PFSK-1 (cell line): Measurements from ENCODE around the gene IL18BP.

Experiments
- POLR2AphosphoS5 ChIP-seq: IDR thresholded peaks from 2 replicates; pipeline ENCODE4 v1.6.1; 2012; ENCODE audit warnings: low read depth, mild to moderate bottlenecking, control low read depth, low read length, moderate library complexity
- TF ChIP-seq, protein P1 (sequence below), 2 experiments: IDR thresholded peaks; 2 replicates each; pipeline versions ENCODE4 v1.6.1 to v1.8.0; 2011 to 2012; ENCODE audit warnings: low read depth in 2 of 2, low read length in 2 of 2, control low read depth in 1 of 2, inconsistent platforms in 1 of 2, mild to moderate bottlenecking in 1 of 2, moderate library complexity in 1 of 2; ENCODE audit not compliant: insufficient read depth in 1 of 2

DNA sequence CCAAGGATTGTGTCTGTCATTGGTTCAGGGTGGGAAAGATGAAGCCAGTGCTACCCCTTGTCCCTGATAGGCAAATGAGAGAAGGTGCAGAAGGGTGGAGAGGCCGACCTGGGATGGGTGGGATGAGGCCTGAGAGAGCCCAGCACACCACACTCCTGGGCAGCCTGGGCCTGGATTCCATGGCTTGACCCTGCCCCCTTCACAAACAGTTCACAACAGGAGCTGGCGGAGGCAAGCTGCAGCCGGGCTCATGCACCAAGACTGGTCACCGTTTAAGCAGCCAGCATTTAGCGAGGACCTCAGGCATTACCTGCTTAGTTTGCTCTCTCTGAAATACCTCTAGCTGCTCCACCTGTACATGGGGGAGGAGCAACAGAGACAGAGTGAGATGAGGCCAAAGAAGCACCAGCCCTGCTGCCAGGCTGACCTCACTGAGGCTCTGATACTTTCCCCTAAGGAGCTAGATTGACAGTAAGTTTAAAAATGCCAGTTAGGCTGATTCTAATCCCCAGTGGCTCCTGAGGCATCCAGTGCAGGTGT, 13.5 kb downstream of the IL18BP start:
- TF ChIP-seq, protein P1, sequence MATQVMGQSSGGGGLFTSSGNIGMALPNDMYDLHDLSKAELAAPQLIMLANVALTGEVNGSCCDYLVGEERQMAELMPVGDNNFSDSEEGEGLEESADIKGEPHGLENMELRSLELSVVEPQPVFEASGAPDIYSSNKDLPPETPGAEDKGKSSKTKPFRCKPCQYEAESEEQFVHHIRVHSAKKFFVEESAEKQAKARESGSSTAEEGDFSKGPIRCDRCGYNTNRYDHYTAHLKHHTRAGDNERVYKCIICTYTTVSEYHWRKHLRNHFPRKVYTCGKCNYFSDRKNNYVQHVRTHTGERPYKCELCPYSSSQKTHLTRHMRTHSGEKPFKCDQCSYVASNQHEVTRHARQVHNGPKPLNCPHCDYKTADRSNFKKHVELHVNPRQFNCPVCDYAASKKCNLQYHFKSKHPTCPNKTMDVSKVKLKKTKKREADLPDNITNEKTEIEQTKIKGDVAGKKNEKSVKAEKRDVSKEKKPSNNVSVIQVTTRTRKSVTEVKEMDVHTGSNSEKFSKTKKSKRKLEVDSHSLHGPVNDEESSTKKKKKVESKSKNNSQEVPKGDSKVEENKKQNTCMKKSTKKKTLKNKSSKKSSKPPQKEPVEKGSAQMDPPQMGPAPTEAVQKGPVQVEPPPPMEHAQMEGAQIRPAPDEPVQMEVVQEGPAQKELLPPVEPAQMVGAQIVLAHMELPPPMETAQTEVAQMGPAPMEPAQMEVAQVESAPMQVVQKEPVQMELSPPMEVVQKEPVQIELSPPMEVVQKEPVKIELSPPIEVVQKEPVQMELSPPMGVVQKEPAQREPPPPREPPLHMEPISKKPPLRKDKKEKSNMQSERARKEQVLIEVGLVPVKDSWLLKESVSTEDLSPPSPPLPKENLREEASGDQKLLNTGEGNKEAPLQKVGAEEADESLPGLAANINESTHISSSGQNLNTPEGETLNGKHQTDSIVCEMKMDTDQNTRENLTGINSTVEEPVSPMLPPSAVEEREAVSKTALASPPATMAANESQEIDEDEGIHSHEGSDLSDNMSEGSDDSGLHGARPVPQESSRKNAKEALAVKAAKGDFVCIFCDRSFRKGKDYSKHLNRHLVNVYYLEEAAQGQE (IDR thresholded peaks at IDR 0.05; ENCODE audit: insufficient read depth in 1 of 2, low read depth in 2 of 2, low read length in 2 of 2), result no peak
- no peak for TF ChIP-seq POLR2AphosphoS5
